Nephron (organoid): ENCODE data around the gene ATG4B.

ENCODE experiments used
- H3K27ac Mint-ChIP-seq, 3 experiments: 2 replicates each; pipeline ENCODE4 v1.8.0; 2020; ENCODE audit warnings: mixed read lengths in 3 of 3, mild to moderate bottlenecking in 2 of 3, moderate library complexity in 1 of 3
- H3K27me3 Mint-ChIP-seq: 2 replicates; pipeline ENCODE4 v1.8.0; 2021; ENCODE audit warnings: low read depth, mild to moderate bottlenecking, moderate library complexity, mixed read lengths
- H3K36me3 Mint-ChIP-seq: 2 replicates; pipeline ENCODE4 v1.8.0; 2020; ENCODE audit warnings: low read depth, mixed read lengths
- H3K4me1 Mint-ChIP-seq: 2 replicates; pipeline ENCODE4 v1.8.0; 2020; ENCODE audit warnings: mixed read lengths
- H3K4me3 Mint-ChIP-seq, 3 experiments: 2 replicates each; pipeline ENCODE4 v1.8.0; 2020; ENCODE audit warnings: mild to moderate bottlenecking in 3 of 3, mixed read lengths in 3 of 3, moderate library complexity in 2 of 3
- H3K9me3 Mint-ChIP-seq: 2 replicates; pipeline ENCODE4 v1.8.0; 2020; ENCODE audit warnings: mixed read lengths
- TF ChIP-seq, protein P1 (sequence below), 3 experiments: fragments of 200-600 bp; sonication (generic); IDR thresholded peaks; one replicate each; pipeline ENCODE4 v1.5.0; 2021; ENCODE audit warnings: antibody characterized with exemption in 3 of 3; ENCODE audit not compliant: unreplicated experiment in 3 of 3

The ATG4B gene

DNA sequence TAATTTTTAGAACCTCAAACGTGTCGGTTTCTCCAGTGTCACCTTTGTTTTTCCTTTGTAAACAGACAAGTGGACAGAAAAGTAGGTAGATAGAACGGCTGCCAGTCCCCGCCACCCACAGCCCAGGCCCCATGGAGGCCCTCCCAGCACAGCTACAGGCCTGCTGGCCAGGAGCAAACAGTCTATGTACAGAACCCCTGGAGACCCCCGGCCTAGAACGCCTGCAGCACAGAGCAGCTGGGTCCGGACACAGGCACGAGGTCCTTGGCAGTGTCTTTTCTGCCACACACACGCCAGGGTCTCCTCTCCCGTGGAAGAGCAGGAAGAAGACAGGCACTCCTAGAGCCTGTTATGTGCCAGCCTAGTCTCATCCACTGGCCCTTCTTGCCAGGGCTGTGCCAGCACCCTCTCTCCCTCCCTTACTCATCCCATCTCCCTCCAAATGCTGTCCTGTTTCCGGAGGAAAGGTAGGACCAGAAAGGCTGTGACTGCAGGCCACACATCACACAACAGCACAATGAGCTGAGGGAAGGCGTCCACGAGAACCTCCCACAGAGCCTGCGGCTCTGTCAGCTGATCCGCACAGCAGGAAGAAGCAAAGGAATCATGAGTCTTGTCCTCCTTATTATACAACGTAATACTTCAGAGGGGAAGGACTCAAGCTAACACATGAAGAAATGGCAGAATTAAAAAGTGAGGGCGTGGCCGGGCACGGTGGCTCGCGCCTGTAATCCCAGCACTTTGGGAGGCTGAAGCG, 41.5 kb downstream of the ATG4B start:
- H3K27me3 Mint-ChIP-seq, result no peaks in the 10 kb centered on the region
- peaks cover 49% of the 10 kb centered on the region for H3K36me3 Mint-ChIP-seq
- H3K4me1 Mint-ChIP-seq, result no peaks in the 10 kb centered on the region
- no peaks in the 10 kb centered on the region for H3K9me3 Mint-ChIP-seq
- TF ChIP-seq, protein P1, sequence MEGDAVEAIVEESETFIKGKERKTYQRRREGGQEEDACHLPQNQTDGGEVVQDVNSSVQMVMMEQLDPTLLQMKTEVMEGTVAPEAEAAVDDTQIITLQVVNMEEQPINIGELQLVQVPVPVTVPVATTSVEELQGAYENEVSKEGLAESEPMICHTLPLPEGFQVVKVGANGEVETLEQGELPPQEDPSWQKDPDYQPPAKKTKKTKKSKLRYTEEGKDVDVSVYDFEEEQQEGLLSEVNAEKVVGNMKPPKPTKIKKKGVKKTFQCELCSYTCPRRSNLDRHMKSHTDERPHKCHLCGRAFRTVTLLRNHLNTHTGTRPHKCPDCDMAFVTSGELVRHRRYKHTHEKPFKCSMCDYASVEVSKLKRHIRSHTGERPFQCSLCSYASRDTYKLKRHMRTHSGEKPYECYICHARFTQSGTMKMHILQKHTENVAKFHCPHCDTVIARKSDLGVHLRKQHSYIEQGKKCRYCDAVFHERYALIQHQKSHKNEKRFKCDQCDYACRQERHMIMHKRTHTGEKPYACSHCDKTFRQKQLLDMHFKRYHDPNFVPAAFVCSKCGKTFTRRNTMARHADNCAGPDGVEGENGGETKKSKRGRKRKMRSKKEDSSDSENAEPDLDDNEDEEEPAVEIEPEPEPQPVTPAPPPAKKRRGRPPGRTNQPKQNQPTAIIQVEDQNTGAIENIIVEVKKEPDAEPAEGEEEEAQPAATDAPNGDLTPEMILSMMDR (IDR thresholded peaks at IDR 0.05; ENCODE audit: unreplicated experiment in 3 of 3), result no peak
- no peak overlapping the region for H3K4me3 Mint-ChIP-seq
- no peak overlapping the region for H3K27ac Mint-ChIP-seq

DNA sequence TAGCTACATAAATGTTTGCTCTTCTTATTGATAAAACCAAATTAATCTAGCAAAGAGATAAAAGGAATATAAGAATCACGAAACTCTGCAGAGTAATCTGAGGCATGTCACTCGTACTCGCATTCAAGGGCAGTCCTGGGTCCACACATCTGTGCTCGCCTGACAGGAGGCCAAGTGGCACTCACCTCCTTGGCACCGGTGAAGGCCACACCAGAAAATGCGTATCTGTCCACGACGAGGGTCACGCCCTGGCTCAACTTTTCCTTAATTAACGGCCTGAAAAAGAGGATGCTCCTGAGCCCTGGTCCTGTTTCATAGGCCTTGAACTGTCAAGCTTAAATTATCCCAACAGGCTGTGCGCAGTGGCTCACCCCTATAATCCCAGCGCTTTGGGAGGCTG, 42.6 kb downstream of the ATG4B start:
- peaks cover 5% of the 10 kb centered on the region for H3K4me1 Mint-ChIP-seq
- no peak overlapping the region for H3K27ac Mint-ChIP-seq
- no peaks in the 10 kb centered on the region for H3K9me3 Mint-ChIP-seq
- no peak overlapping the region for H3K4me3 Mint-ChIP-seq
- TF ChIP-seq, protein P1 (IDR thresholded peaks at IDR 0.05; ENCODE audit: unreplicated experiment in 3 of 3), result no peak
- H3K36me3 Mint-ChIP-seq, result peaks cover 57% of the 10 kb centered on the region
- H3K27me3 Mint-ChIP-seq, result no peaks in the 10 kb centered on the region

DNA sequence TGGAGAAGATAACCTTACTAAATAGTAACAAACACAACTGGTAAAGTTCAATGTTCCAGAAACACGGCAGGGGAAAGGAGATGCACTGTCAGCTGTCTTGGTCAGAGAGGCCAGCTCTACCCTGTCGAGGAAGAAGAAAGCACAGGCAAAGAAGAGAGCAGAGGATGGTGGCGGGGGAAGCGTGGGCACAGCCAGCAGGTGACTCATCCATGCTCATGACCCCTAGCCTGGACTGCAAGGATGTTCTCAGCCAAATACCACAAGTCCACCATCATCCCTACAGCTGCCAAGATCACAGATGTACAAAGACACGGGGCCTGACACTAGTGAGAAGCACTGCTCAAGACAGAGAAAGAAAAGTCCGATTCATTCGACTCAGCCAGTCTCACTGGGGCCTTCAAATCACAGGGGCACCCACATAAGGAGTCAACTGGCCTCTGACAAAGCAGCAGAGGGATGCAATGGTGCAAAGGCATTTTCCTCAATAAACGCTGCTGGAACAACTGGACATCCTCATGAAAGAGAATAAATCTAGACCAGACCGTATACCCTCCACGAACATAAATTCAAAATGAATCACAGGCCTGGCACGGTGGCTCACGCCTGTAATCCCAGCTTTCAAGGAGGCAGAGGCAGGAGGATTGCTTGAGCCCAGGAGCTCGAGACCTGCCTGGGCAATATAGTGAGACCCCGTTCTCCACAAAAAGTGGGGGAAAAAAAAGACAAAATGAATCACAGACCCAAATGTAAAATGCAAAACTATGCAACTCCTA, 43.5 kb downstream of the ATG4B start:
- H3K27me3 Mint-ChIP-seq, result no peaks in the 10 kb centered on the region
- peaks cover 8% of the 10 kb centered on the region for H3K4me1 Mint-ChIP-seq
- peaks cover 57% of the 10 kb centered on the region for H3K36me3 Mint-ChIP-seq
- TF ChIP-seq, protein P1 (IDR thresholded peaks at IDR 0.05; ENCODE audit: unreplicated experiment in 3 of 3), result no peak
- no peak overlapping the region for H3K4me3 Mint-ChIP-seq
- no peaks in the 10 kb centered on the region for H3K9me3 Mint-ChIP-seq
- H3K27ac Mint-ChIP-seq, result no peak overlapping the region

DNA sequence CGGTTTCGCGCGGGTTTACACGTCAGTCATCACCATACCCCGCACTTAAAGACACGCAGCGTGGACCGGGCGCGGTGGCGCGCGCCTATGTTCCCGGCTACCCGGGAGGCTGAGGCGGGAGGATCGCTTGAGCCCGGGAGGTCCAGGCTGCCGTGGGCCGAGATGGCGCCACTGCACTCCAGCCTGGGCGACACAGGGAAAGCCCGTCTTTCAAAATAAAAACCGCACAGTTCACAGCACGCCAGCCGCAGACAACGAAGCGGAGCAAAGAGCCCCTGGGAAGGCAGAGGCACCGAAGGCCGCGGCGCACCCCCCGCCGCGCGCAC, 48.8 kb downstream of the ATG4B start:
- H3K27me3 Mint-ChIP-seq, result no peaks in the 10 kb centered on the region
- H3K4me3 Mint-ChIP-seq, result peak overlapping the region; percentile 93 to 96 (median 94)
- H3K36me3 Mint-ChIP-seq, result peaks cover 32% of the 10 kb centered on the region
- H3K4me1 Mint-ChIP-seq, result peaks cover 13% of the 10 kb centered on the region
- H3K27ac Mint-ChIP-seq, result peak overlapping the region; percentile 59 to 88 (median 85)
- no peaks in the 10 kb centered on the region for H3K9me3 Mint-ChIP-seq
- TF ChIP-seq, protein P1 (IDR thresholded peaks at IDR 0.05; ENCODE audit: unreplicated experiment in 3 of 3), result no peak

DNA sequence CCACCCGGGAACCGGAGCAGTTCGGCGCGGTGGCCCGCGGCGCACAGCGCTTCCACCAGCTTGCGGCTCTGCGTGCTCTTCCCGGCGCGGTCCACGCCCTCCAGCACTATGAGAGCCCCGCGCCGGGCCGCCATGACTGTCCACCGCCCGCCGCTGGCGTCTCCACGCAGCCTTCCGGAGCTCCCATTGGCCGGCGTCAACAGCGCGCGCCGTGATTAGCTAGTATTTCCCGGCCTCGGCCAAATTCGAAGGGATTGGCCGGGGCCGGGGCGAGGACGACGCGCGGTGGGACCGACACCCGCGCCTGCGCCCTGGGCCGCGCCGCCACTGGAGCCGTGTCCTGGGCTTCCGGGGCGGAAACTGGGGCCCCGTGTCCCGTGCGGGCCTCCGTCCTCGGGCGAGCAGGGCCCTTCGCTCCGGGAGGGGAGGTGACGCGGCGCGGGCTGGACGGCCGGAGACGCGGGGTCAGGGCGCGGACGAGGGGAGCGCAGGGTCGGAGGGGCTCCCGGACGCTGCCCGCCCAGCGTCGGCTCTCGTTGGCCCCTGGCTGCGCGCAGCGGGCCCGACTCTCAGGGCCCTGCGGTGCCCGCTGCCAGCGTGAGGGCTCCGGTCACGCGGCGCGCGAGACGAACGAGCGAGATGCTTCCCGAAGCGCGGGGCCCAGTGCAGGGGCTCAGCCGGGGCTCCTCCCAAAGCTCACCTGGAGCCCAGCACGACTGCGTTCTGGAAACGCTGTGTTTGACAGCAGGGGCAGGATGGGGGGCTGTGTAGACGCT, 49.3 kb downstream of the ATG4B start, which contains the start of gene DTYMK:
Gene DTYMK (minus strand): TSS at position 166 of the 776 bp plus-strand sequence. CDS start 32 bp downstream, at position 134.
- Mint-ChIP-seq H3K4me3 (peak within 1 kb of the TSS; percentile 93 to 96 (median 94)), H3K27me3 (no peaks in the 10 kb centered on the region), H3K27ac (peak within 1 kb of the TSS; percentile 82 to 92 (median 89)), H3K9me3 (no peaks in the 10 kb centered on the region), H3K4me1 (peaks cover 13% of the 10 kb centered on the region), H3K36me3 (peaks cover 26% of the 10 kb centered on the region)
- TF ChIP-seq, protein P1 (IDR thresholded peaks at IDR 0.05; ENCODE audit: unreplicated experiment in 3 of 3), result no peak
